Osteocyte (in vitro differentiated cells): ENCODE data around the gene ACO1. TPM values are rescaled to one million over a fixed set of nuclear protein-coding genes. Genes with fewer than 3 reads are reported as not detected.

Source experiments
- DNase-seq: peaks from one replicate; pipeline ENCODE4 v3.0.0; 2021; ENCODE audit warnings: mixed read lengths; ENCODE audit not compliant: unreplicated experiment; ENCODE audit errors: extremely low spot score
- H3K27ac Mint-ChIP-seq: one replicate; pipeline ENCODE4 v1.8.0; 2021; ENCODE audit warnings: mild to moderate bottlenecking, mixed read lengths; ENCODE audit not compliant: unreplicated experiment
- H3K27me3 Mint-ChIP-seq: one replicate; pipeline ENCODE4 v1.8.0; 2021; ENCODE audit warnings: mixed read lengths; ENCODE audit not compliant: unreplicated experiment
- H3K36me3 Mint-ChIP-seq: one replicate; pipeline ENCODE4 v1.8.0; 2021; ENCODE audit warnings: mixed read lengths; ENCODE audit not compliant: unreplicated experiment
- H3K4me1 Mint-ChIP-seq: one replicate; pipeline ENCODE4 v1.8.0; 2021; ENCODE audit warnings: mixed read lengths; ENCODE audit not compliant: unreplicated experiment
- H3K4me3 Mint-ChIP-seq: one replicate; pipeline ENCODE4 v1.8.0; 2021; ENCODE audit warnings: mild to moderate bottlenecking, moderate library complexity, mixed read lengths; ENCODE audit not compliant: unreplicated experiment
- H3K9me3 Mint-ChIP-seq: one replicate; pipeline ENCODE4 v1.8.0; 2021; ENCODE audit warnings: mixed read lengths; ENCODE audit not compliant: unreplicated experiment
- total RNA-seq: library from RNA; stranded (reverse); gene quantifications from 2 replicates; pipeline ENCODE4 v1.2.1, GENCODE V29; 2021
- TF ChIP-seq, protein P1 (sequence below): fragments of 200-600 bp; sonication (generic); IDR thresholded peaks from 2 replicates; pipeline ENCODE4 v1.5.0; 2021; ENCODE audit warnings: antibody characterized with exemption, mild to moderate bottlenecking, moderate library complexity

The ACO1 gene
- total RNA-seq, 1 donor from 2014 or later: 42.0 TPM

GRCh38 chr9:32413424-32413823 is 29.0 kb downstream of the ACO1 start:
- no peaks in the 10 kb centered on the region for H3K9me3 Mint-ChIP-seq

DNA sequence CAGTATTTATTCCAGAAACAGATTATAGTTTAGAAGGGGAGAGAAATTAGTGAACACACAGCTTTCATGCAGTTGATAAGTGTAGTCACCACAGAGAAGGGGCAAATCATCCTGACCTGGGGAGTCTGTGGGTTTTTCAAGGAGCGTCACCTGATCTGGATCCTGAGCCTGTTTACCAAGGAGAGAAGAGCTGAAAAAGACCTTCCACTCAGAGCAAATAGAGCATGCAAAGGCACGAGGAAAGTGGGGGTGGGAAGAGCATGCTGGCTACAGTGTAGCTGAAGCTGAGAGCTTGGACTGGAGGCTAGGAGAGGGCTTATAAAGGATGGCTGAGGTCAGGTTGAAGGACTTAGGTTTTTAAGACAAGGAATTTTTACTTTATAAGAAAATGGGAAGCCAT is 30.4 kb downstream of the ACO1 start:
- Mint-ChIP-seq H3K9me3 (no peaks in the 10 kb centered on the region), H3K36me3 (peaks cover 58% of the 10 kb centered on the region), H3K4me3 (no peak overlapping the region), H3K4me1 (peaks cover 15% of the 10 kb centered on the region), H3K27me3 (no peaks in the 10 kb centered on the region), H3K27ac (no peak overlapping the region)
- DNase-seq: no peak
- TF ChIP-seq, protein P1, sequence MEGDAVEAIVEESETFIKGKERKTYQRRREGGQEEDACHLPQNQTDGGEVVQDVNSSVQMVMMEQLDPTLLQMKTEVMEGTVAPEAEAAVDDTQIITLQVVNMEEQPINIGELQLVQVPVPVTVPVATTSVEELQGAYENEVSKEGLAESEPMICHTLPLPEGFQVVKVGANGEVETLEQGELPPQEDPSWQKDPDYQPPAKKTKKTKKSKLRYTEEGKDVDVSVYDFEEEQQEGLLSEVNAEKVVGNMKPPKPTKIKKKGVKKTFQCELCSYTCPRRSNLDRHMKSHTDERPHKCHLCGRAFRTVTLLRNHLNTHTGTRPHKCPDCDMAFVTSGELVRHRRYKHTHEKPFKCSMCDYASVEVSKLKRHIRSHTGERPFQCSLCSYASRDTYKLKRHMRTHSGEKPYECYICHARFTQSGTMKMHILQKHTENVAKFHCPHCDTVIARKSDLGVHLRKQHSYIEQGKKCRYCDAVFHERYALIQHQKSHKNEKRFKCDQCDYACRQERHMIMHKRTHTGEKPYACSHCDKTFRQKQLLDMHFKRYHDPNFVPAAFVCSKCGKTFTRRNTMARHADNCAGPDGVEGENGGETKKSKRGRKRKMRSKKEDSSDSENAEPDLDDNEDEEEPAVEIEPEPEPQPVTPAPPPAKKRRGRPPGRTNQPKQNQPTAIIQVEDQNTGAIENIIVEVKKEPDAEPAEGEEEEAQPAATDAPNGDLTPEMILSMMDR: no peak

More at GRCh38 chr9:32413424-32413823, 29.0 kb downstream of the ACO1 start:
- no peaks in the 10 kb centered on the region for H3K27me3 Mint-ChIP-seq
- peaks cover 15% of the 10 kb centered on the region for H3K4me1 Mint-ChIP-seq
- H3K4me3 Mint-ChIP-seq: no peak overlapping the region
- H3K27ac Mint-ChIP-seq: peak overlapping the region; percentile 87
- peaks cover 59% of the 10 kb centered on the region for H3K36me3 Mint-ChIP-seq
- TF ChIP-seq, protein P1: no peak
- DNase-seq: no peak

GRCh38 chr9:32419921-32420320 is 35.5 kb downstream of the ACO1 start:
- Mint-ChIP-seq H3K36me3 (peaks cover 73% of the 10 kb centered on the region), H3K27me3 (no peaks in the 10 kb centered on the region), H3K4me1 (peaks cover 3% of the 10 kb centered on the region), H3K9me3 (no peaks in the 10 kb centered on the region), H3K4me3 (no peak overlapping the region), H3K27ac (no peak overlapping the region)
- DNase-seq: no peak
- TF ChIP-seq, protein P1: no peak

GRCh38 chr9:32422237-32422806 is 37.9 kb downstream of the ACO1 start:
- TF ChIP-seq, protein P1: no peak
- H3K9me3 Mint-ChIP-seq: no peaks in the 10 kb centered on the region
- peaks cover 4% of the 10 kb centered on the region for H3K4me1 Mint-ChIP-seq
- peaks cover 71% of the 10 kb centered on the region for H3K36me3 Mint-ChIP-seq
- no peaks in the 10 kb centered on the region for H3K27me3 Mint-ChIP-seq
- no peak overlapping the region for H3K4me3 Mint-ChIP-seq
- no peak overlapping the region for H3K27ac Mint-ChIP-seq
- DNase-seq: no peak

DNA sequence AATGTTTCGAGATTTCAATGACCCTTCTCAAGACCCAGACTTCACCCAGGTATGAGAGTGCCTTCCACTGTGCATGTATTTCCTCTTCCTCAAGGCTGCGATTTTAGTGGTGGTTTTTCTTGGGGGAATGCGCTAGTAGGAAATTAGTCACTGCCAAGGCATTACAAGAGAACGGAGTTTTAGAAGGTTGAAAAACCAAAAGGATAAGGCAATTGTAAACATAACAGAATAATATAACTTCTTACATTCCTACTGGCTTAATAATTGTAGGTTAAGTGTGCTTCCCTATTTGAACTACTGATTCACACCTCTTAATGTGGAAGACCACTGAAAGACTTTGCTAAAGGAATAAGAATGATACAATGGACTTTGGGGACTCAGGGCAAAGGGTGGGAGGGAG is 38.9 kb downstream of the ACO1 start:
- Mint-ChIP-seq H3K36me3 (peaks cover 62% of the 10 kb centered on the region), H3K9me3 (no peaks in the 10 kb centered on the region), H3K4me3 (no peak overlapping the region), H3K27me3 (no peaks in the 10 kb centered on the region), H3K4me1 (peaks cover 5% of the 10 kb centered on the region), H3K27ac (no peak overlapping the region)
- no peak for DNase-seq
- TF ChIP-seq, protein P1: no peak
